Coronary artery (tissue), 2 donors: Measurements from ENCODE around the gene VSTM2B.

Experiments
- DNase-seq: peaks from one replicate; pipeline ENCODE4 v3.0.0-alpha.2; 2017; ENCODE audit warnings: low spot score
- H3K27ac ChIP-seq, 2 donors: fragments of 200-600 bp; sonication (generic); one replicate each; pipeline ENCODE4 v1.5.1; 2016 to 2019
- H3K4me3 ChIP-seq: fragments of 200-600 bp; sonication (generic); 2 replicates; pipeline ENCODE4 v1.5.1; 2016; ENCODE audit warnings: mild to moderate bottlenecking, moderate library complexity
- CTCF ChIP-seq: fragments of 200-600 bp; sonication (generic); IDR thresholded peaks from one replicate; pipeline ENCODE4 v1.5.1; 2019; ENCODE audit warnings: antibody characterized with exemption

Gene VSTM2B

GRCh38 chr19:29488316-29488715 is 37.5 kb upstream of the VSTM2B start:
- H3K4me3 ChIP-seq = no peak overlapping the region
- DNase-seq = no peak
- no peak for TF ChIP-seq CTCF
- no peak overlapping the region for H3K27ac ChIP-seq

- no peak for DNase-seq
- no peak for TF ChIP-seq CTCF
- Histone ChIP-seq H3K27ac (no peak overlapping the region), H3K4me3 (no peak overlapping the region)
Measured at GRCh38 chr19:29489172-29489951, 36.4 kb upstream of the VSTM2B start.

- H3K27ac ChIP-seq = no peak overlapping the region
- no peak for TF ChIP-seq CTCF
- DNase-seq = no peak
- no peak overlapping the region for H3K4me3 ChIP-seq
Measured at GRCh38 chr19:29491491-29491890, 34.3 kb upstream of the VSTM2B start.

GRCh38 chr19:29491995-29492577 is 33.7 kb upstream of the VSTM2B start:
- no peak for DNase-seq
- no peak overlapping the region for H3K27ac ChIP-seq
- no peak overlapping the region for H3K4me3 ChIP-seq
- no peak for TF ChIP-seq CTCF

- no peak for TF ChIP-seq CTCF
- no peak for DNase-seq
- Histone ChIP-seq H3K4me3 (no peak overlapping the region), H3K27ac (no peak overlapping the region)
Measured at GRCh38 chr19:29492769-29493168, 33.0 kb upstream of the VSTM2B start.

GRCh38 chr19:29495091-29495490 is 30.7 kb upstream of the VSTM2B start:
- no peak for TF ChIP-seq CTCF

GRCh38 chr19:29495901-29496441 is 29.8 kb upstream of the VSTM2B start:
- TF ChIP-seq CTCF = no peak
- no peak overlapping the region for H3K27ac ChIP-seq
- no peak for DNase-seq
- H3K4me3 ChIP-seq = no peak overlapping the region

More at GRCh38 chr19:29495091-29495490, 30.7 kb upstream of the VSTM2B start:
- Histone ChIP-seq H3K27ac (no peak overlapping the region), H3K4me3 (no peak overlapping the region)
- DNase-seq = no peak
